Measurements from ENCODE around the gene NUP210.

Gene NUP210

GRCh38 chr3:13427662-13428603 lies 7.8 kb upstream of the NUP210 start:
- no peak for TF ChIP-seq CTCF (IDR thresholded peaks at IDR 0.05; ENCODE audit: low read depth, low read length)
- no peak overlapping the region for H3K4me3 ChIP-seq (ENCODE audit: low read depth, low read length)

- no peak overlapping the region for H3K4me3 ChIP-seq (ENCODE audit: low read depth, low read length)
- TF ChIP-seq CTCF (IDR thresholded peaks at IDR 0.05; ENCODE audit: low read depth, low read length), result no peak
Measured at GRCh38 chr3:13426591-13426990, 6.5 kb upstream of the NUP210 start.

- TF ChIP-seq CTCF (IDR thresholded peaks at IDR 0.05; ENCODE audit: low read depth, low read length), result no peak
- H3K4me3 ChIP-seq (ENCODE audit: low read depth, low read length), result no peak overlapping the region
Measured at GRCh38 chr3:13425689-13426088, 5.6 kb upstream of the NUP210 start.

- no peak overlapping the region for H3K4me3 ChIP-seq (ENCODE audit: low read depth, low read length)
- TF ChIP-seq CTCF (IDR thresholded peaks at IDR 0.05; ENCODE audit: low read depth, low read length), result no peak
Measured at GRCh38 chr3:13424865-13425617, 4.9 kb upstream of the NUP210 start.

- no peak overlapping the region for H3K4me3 ChIP-seq (ENCODE audit: low read depth, low read length)
- no peak for TF ChIP-seq CTCF (IDR thresholded peaks at IDR 0.05; ENCODE audit: low read depth, low read length)
Measured at GRCh38 chr3:13424141-13424844, 4.2 kb upstream of the NUP210 start.

- TF ChIP-seq CTCF (IDR thresholded peaks at IDR 0.05; ENCODE audit: low read depth, low read length), result no peak
- no peak overlapping the region for H3K4me3 ChIP-seq (ENCODE audit: low read depth, low read length)
Measured at GRCh38 chr3:13420831-13421765, 976 bp upstream of the NUP210 start.

Measured in WI38 (cell line).